ENCODE measurements around the gene ANKRD9.

Gene ANKRD9

GRCh38 chr14:102469261-102469660 lies 40.3 kb downstream of the ANKRD9 start:
- peak; percentile 60 for DNase-seq (ENCODE audit: low read depth)
- no peak overlapping the region for H3K4me3 ChIP-seq (ENCODE audit: low read length)
- TF ChIP-seq, protein P1, sequence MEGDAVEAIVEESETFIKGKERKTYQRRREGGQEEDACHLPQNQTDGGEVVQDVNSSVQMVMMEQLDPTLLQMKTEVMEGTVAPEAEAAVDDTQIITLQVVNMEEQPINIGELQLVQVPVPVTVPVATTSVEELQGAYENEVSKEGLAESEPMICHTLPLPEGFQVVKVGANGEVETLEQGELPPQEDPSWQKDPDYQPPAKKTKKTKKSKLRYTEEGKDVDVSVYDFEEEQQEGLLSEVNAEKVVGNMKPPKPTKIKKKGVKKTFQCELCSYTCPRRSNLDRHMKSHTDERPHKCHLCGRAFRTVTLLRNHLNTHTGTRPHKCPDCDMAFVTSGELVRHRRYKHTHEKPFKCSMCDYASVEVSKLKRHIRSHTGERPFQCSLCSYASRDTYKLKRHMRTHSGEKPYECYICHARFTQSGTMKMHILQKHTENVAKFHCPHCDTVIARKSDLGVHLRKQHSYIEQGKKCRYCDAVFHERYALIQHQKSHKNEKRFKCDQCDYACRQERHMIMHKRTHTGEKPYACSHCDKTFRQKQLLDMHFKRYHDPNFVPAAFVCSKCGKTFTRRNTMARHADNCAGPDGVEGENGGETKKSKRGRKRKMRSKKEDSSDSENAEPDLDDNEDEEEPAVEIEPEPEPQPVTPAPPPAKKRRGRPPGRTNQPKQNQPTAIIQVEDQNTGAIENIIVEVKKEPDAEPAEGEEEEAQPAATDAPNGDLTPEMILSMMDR (IDR thresholded peaks at IDR 0.05; ENCODE audit: insufficient read depth, low read depth, low read length, missing control alignments) = no peak

DNA sequence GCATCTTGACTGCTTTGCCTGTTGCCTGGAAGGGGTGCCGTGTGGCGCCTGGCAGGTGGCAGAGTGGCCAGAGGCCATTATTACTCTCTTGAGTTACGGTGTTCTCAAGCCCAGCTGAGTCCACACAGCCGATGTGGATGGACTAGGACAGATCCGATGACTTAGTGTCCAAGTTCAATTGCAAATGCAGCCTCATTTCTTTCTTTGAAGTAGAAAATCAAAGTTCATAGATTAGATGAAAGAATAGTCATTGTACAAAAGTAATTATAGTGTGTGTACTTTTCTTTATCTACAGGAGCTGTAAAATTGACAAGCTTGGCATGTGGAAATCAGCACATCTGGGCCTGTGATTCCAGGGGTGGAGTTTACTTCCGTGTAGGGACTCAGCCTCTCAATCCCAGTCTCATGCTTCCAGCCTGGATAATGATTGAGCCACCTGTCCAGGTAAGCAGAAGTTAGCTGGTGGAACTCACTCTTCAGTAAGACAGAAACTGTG lies 44.7 kb downstream of the ANKRD9 start:
- TF ChIP-seq, protein P1 (IDR thresholded peaks at IDR 0.05; ENCODE audit: insufficient read depth, low read depth, low read length, missing control alignments) = no peak

DNA sequence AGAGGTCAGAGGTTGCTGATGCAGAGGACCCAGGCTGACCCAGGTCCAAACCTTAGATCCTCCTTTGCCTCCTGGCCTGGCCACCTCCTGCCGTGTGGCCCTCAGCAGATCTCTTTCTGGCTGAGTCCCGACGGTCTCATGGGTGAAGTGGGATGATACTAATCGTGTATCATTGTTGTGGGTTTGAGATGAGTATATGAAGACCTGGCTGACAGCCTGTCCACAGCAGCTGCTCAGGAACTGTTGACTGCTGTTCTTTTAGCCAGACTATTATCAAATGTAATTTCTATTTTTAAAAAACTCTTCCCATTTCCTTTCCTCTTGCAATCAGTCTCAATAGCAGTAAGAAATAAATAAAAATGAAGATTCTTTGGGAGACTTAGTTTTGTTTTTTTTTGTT lies 45.6 kb downstream of the ANKRD9 start:
- H3K4me3 ChIP-seq (ENCODE audit: low read length) = no peak overlapping the region
- TF ChIP-seq, protein P1 (IDR thresholded peaks at IDR 0.05; ENCODE audit: insufficient read depth, low read depth, low read length, missing control alignments) = no peak
- no peak for DNase-seq (ENCODE audit: low read depth)

More for the DNA sequence above, 44.7 kb downstream of the ANKRD9 start:
- no peak for DNase-seq (ENCODE audit: low read depth)
- no peak overlapping the region for H3K4me3 ChIP-seq (ENCODE audit: low read length)

DNA sequence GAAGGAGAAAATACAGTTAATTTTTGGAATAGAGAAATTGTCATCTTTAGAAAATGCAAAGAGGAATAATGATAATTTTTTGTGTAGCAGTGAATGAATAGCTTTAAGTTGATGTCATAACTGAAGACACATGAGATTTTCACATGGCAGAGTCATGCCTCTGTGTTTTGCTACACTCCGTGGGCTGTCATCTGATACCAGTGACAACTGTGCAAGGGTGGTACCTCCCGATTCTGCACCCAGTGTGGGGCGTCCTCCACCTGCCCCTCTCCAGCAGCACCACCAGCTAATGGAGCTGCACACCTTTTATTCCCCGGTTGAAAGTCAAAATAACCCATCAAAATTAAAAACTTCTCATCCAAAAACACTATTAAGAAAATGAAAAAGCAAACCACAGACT lies 47.2 kb downstream of the ANKRD9 start:
- H3K4me3 ChIP-seq (ENCODE audit: low read length) = no peak overlapping the region
- TF ChIP-seq, protein P1 (IDR thresholded peaks at IDR 0.05; ENCODE audit: insufficient read depth, low read depth, low read length, missing control alignments) = no peak
- DNase-seq (ENCODE audit: low read depth) = no peak

GRCh38 chr14:102461490-102462338 lies 47.9 kb downstream of the ANKRD9 start:
- DNase-seq (ENCODE audit: low read depth) = no peak
- H3K4me3 ChIP-seq (ENCODE audit: low read length) = no peak overlapping the region
- TF ChIP-seq, protein P1 (IDR thresholded peaks at IDR 0.05; ENCODE audit: insufficient read depth, low read depth, low read length, missing control alignments) = no peak

DNA sequence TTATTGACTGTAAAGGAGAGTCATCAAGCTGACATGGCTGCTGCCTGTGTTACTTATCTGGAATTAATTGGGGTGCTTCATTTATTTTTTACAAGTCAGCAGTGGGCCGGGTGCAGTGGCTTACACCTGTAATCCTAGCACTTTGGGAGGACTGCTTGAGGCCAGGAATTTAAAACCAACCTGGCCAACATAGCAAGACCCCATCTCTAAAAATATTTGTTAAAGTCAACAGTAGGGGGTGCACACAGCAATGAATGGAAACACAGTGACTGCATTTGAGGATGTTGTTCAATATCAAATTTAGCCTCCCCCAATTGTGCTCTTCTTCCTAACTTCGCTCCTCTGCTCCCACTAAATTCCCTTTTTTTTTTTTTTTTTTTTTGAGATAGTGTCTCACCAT lies 52.1 kb downstream of the ANKRD9 start:
- no peak overlapping the region for H3K4me3 ChIP-seq (ENCODE audit: low read length)
- TF ChIP-seq, protein P1 (IDR thresholded peaks at IDR 0.05; ENCODE audit: insufficient read depth, low read depth, low read length, missing control alignments) = no peak
- DNase-seq (ENCODE audit: low read depth) = no peak
